Pancreas (tissue), 10 donors: ENCODE results near the gene ACVR1. TPM values are rescaled to one million over a fixed set of nuclear protein-coding genes. Genes with fewer than 3 reads are reported as not detected.

Source experiments
- ATAC-seq, 4 donors: fragments of 200-7000 bp; cut with Tn5 transposase; one replicate each; pipeline versions ENCODE4 v1.8.0 to v1.9.1; 2020; ENCODE audit warnings: mild to moderate bottlenecking in 4 of 4, moderate library complexity in 4 of 4
- DNase-seq, 6 donors: peaks; one replicate each; pipeline ENCODE4 v3.0.0-alpha.2; 2020
- FAIRE-seq: peaks from 2 replicates; lab custom pipeline; 2012; peaks lifted over from hg19 to GRCh38; lab: Jason Lieb, UNC
- H3K27ac ChIP-seq, 4 donors: fragments of 200-600 bp; sonication (generic); 1 replicate in 3 of 4; 2 replicates in 1 of 4; pipeline versions ENCODE4 v1.5.0 to v1.8.0; 2020
- H3K27me3 ChIP-seq, 4 donors: fragments of 200-600 bp; one replicate each; pipeline ENCODE4 v1.8.0; 2021
- H3K36me3 ChIP-seq, 3 donors: fragments of 200-600 bp; sonication (generic) in 1 of 3; one replicate each; pipeline versions ENCODE4 v1.5.0 to v1.8.0; 2020 to 2021
- H3K4me1 ChIP-seq, 3 donors: fragments of 200-600 bp; one replicate each; pipeline ENCODE4 v1.8.0; 2021
- H3K4me3 ChIP-seq, 4 donors: fragments of 200-600 bp; sonication (generic) in 2 of 4; one replicate each; pipeline versions ENCODE4 v1.5.0 to v1.8.0; 2020 to 2021
- H3K9me3 ChIP-seq, 4 donors: fragments of 200-600 bp; one replicate each; pipeline ENCODE4 v1.8.0; 2021
- CTCF ChIP-seq, 4 donors: fragments of 200-600 bp; sonication (generic) in 3 of 4; IDR thresholded peaks; one replicate each; pipeline versions ENCODE4 v1.5.0 to v1.8.0; 2021; ENCODE audit warnings: antibody characterized with exemption in 4 of 4
- WGBS, 2 donors: extraction: QIAGEN DNeasy Blood & Tissue Kit; methylation state at CpG; one replicate each; pipeline ENCODE4 v1.1.7; 2013; 5-methylcytosine and 5-hydroxymethylcytosine counted together
- intact Hi-C, 3 donors: fragments of 100-400 bp; cut with DNase I; formaldehyde crosslinking; loops; one replicate each; pipeline versions ENCODE4 v1.11.1 to v1.14.2; 2022
- polyA plus RNA-seq, 2 donors: library from polyadenylated mRNA; stranded (reverse); fragments of 200-250 nt; gene quantifications; one replicate each; pipeline ENCODE4 v1.2.3, GENCODE V29; 2013
- total RNA-seq, 6 donors: library from RNA; stranded (reverse); fragmentation: NEBNext Ultra II Directional in 4 of 6; extraction: Animal tissue kit (Norgen Biotek cat#: 25700) in 4 of 6; gene quantifications; one replicate each; pipeline versions ENCODE4 v1.2.1 to v1.2.4, GENCODE V29; 2021 to 2023
- donor health status: healthy with polysubstance abuse.
- donor health status: DM: no; HTN: no; CAD: no; lungs with moderate emphysema.
- donor health status: DM: no; HTN: no; CAD: no.
- donor health status: control.
- donor health status: control.
- donor health status: Bipolar disorder and iron deficiency.
- donor health status: DM: yes; HTN: yes; CAD: no.
- donor health status: DM: no; HTN: no; CAD: no.
- donor health status: DM: no; HTN: no; CAD: no.
- donor health status: DM: yes; HTN: yes; CAD: no.

ACVR1 gene
- total and polyA plus RNA-seq, 8 donors: 3.1 to 25.2 (median 11.7) TPM

- no peaks in the 10 kb centered on the region for H3K36me3 ChIP-seq
- no peak overlapping the region for H3K4me3 ChIP-seq
- DNase-seq (peak; percentile 58 to 81 (median 70)), ATAC-seq (peak; percentile 87 to 92 (median 90)), FAIRE-seq (no peak)
- WGBS, 2 donors: 32 to 41% methylated on average over 4 of the region's 4 CpGs
- no peaks in the 10 kb centered on the region for H3K9me3 ChIP-seq
- H3K27ac ChIP-seq: peak overlapping the region; percentile 33 to 64 (median 38)
- H3K4me1 ChIP-seq: peaks cover 7 to 24% (median 20%) of the 10 kb centered on the region in 3 donors
- no peak for TF ChIP-seq CTCF (IDR thresholded peaks at IDR 0.05)
- H3K27me3 ChIP-seq: no peaks in the 10 kb centered on the region
- intact Hi-C loops: loop anchor here in 1 of 3 donors (10.0 kb wide), 1 partner anchor 85 kb away; the partner anchor contains the start of gene ACVR1
Observed at GRCh38 chr2:157789933-157790511, 86.1 kb downstream of the ACVR1 start.

- H3K9me3 ChIP-seq: no peaks in the 10 kb centered on the region
- no peak for DNase-seq
- H3K36me3 ChIP-seq: no peaks in the 10 kb centered on the region
- ATAC-seq: peak in 3 of 4 donors; percentile 3 to 8 (median 5)
- no peaks in the 10 kb centered on the region for H3K27me3 ChIP-seq
- TF ChIP-seq CTCF (IDR thresholded peaks at IDR 0.05): no peak
- FAIRE-seq: no peak
- intact Hi-C loops: loop anchor here in 1 of 3 donors (10.0 kb wide), 1 partner anchor 86 kb away; the partner anchor contains the start of gene ACVR1
- H3K4me1 ChIP-seq: peaks cover 10 to 30% (median 25%) of the 10 kb centered on the region in 3 donors
- 23 to 27% methylated on average over 3 of the region's 3 CpGs for WGBS, 2 donors
- peak overlapping the region; percentile 33 to 64 (median 38) for H3K27ac ChIP-seq
- H3K4me3 ChIP-seq: no peak overlapping the region
Observed at GRCh38 chr2:157789256-157789655, 86.9 kb downstream of the ACVR1 start.

GRCh38 chr2:157788201-157788600 lies 87.9 kb downstream of the ACVR1 start:
- Histone ChIP-seq H3K27ac (no peak overlapping the region), H3K4me3 (no peak overlapping the region), H3K4me1 (peaks cover 18 to 40% (median 34%) of the 10 kb centered on the region in 3 donors), H3K36me3 (no peaks in the 10 kb centered on the region), H3K27me3 (no peaks in the 10 kb centered on the region), H3K9me3 (no peaks in the 10 kb centered on the region)
- no peak for FAIRE-seq
- 94% methylated on average over 5 of the region's 5 CpGs for WGBS, 2 donors
- DNase-seq: no peak
- intact Hi-C loops: loop anchor here in 1 of 3 donors (10.0 kb wide), 1 partner anchor 87 kb away; the partner anchor contains the start of gene ACVR1
- no peak for TF ChIP-seq CTCF (IDR thresholded peaks at IDR 0.05)
- no peak for ATAC-seq

GRCh38 chr2:157787364-157787938 lies 88.7 kb downstream of the ACVR1 start:
- no peak for FAIRE-seq
- 72 to 89% methylated on average over 7 of the region's 7 CpGs for WGBS, 2 donors

More at GRCh38 chr2:157787364-157787938, 88.7 kb downstream of the ACVR1 start:
- no peak for DNase-seq
- no peak for TF ChIP-seq CTCF (IDR thresholded peaks at IDR 0.05)
- Histone ChIP-seq H3K27me3 (no peaks in the 10 kb centered on the region), H3K36me3 (no peaks in the 10 kb centered on the region), H3K4me1 (peaks cover 23 to 48% (median 42%) of the 10 kb centered on the region in 3 donors), H3K9me3 (no peaks in the 10 kb centered on the region), H3K27ac (no peak overlapping the region), H3K4me3 (no peak overlapping the region)
- ATAC-seq: no peak
- intact Hi-C loops: loop anchor here in 1 of 3 donors (10.0 kb wide), 1 partner anchor 87 kb away; the partner anchor contains the start of gene ACVR1
